Activated naive CD8-positive, alpha-beta T cell treated with anti-CD3 and anti-CD28 coated beads, Interleukin-2, amount 10 ng/mL, durations not matched to agents 7 days and 5 days (primary cell): ENCODE results near the gene CAMK4. TPM values are rescaled to one million over a fixed set of nuclear protein-coding genes. Genes with fewer than 3 reads are reported as not detected.

ENCODE experiments used
- ATAC-seq: fragments of 150-1000 bp; cut with Tn5 transposase; one replicate; pipeline ENCODE4 v1.10.0; 2021; ENCODE audit warnings: low read depth, moderate library complexity
- POLR2A ChIA-PET: fragments of 350-600 bp; sonication (Branson Sonifier 250); formaldehyde crosslinking; loops from one replicate; lab custom pipeline; 2021; ENCODE audit warnings: antibody characterized with exemption; lab: Charles Lee
- DNase-seq: peaks from one replicate; pipeline ENCODE4 v3.0.0; 2021
- H3K27ac Mint-ChIP-seq: one replicate; pipeline ENCODE4 v1.8.0; 2022; ENCODE audit warnings: mild to moderate bottlenecking, mixed read lengths
- H3K27me3 Mint-ChIP-seq: one replicate; pipeline ENCODE4 v1.8.0; 2022; ENCODE audit warnings: mild to moderate bottlenecking, moderate library complexity, mixed read lengths
- H3K36me3 Mint-ChIP-seq: one replicate; pipeline ENCODE4 v1.8.0; 2021; ENCODE audit warnings: mild to moderate bottlenecking, mixed read lengths
- H3K4me1 Mint-ChIP-seq: one replicate; pipeline ENCODE4 v1.8.0; 2021; ENCODE audit warnings: mixed read lengths
- H3K4me3 Mint-ChIP-seq: one replicate; pipeline ENCODE4 v1.8.0; 2022; ENCODE audit warnings: mild to moderate bottlenecking, moderate library complexity, mixed read lengths
- H3K9me3 Mint-ChIP-seq: one replicate; pipeline ENCODE4 v1.8.0; 2021; ENCODE audit warnings: mixed read lengths
- total RNA-seq, 2 experiments: library from RNA; stranded (reverse); gene quantifications; one replicate each; pipeline ENCODE4 v1.2.3, GENCODE V29; 2021

CAMK4 gene
- 100 to 1,000 TPM; 132 to 154 TPM for total RNA-seq

DNA sequence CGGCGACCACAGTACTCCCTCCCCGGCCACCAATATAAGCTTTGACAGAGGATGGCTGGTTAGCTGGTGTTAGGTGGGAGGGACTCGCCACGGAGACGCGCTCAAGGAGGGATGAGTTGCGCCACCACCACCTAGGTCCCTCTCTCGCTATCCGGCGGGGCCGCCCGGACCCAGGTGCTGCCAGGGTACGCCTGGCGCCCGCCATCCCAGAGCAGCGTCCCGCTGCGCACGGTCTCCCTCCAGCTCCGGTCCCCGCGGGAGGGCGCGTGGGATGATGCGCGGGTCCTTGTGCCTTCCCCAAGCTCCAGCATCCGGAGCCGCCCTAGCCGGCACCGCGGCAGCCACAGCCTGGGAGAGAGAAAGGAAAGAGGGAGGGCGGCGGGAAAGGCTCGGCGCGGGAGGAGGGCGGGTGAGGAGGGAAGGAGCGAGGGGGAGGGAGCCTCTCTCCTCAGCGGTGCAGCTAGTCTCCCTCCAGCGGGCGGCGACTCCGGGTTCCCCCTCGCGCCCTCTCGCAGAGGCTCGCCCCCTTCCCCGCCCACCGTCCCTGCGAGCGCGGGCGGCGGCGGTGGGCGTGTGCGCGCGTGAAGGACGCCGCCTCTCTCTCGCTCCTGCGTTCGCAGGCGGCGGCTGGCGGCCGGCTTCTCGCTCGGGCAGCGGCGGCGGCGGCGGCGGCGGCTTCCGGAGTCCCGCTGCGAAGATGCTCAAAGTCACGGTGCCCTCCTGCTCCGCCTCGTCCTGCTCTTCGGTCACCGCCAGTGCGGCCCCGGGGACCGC is at the start of gene CAMK4:
Gene CAMK4 (plus strand): TSS at position 598 of the 774 bp plus-strand sequence. CDS start 100 bp downstream, at position 698.
- Mint-ChIP-seq H3K27me3 (no peaks in the 10 kb centered on the region), H3K9me3 (no peaks in the 10 kb centered on the region), H3K27ac (peak within 1 kb of the TSS; percentile 93), H3K4me3 (peak within 1 kb of the TSS; percentile 88), H3K4me1 (peaks cover 29% of the 10 kb centered on the region), H3K36me3 (peaks cover 7% of the 10 kb centered on the region)
- POLR2A ChIA-PET: interaction anchor here (0.7 to 7.0 kb wide), 10 partner anchors 12 to 288 kb away, joined by 3 to 77 read pairs (median 4); partner anchors contain the start of gene STARD4
- peak; percentile 82 for ATAC-seq
- peak; percentile 86 for DNase-seq

DNA sequence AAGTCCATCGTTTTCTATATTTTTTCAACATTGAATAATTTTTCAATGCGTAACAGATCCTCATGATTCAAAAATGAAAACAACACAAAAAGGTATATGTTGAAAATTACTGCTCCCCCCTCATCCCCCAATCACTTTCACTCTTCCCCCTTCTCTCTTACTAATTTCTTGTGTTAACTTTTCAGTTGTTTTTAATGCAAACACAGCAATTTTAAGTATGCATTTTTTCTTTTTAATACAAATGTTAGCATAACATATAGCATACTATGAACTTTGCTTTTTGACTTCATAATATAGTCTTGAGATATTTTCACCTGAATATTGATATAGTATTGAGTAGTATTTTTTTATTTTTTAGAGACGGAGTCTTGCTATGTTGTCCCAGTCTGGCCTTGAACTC is 41.1 kb upstream of the CAMK4 start:
- Mint-ChIP-seq H3K9me3 (no peaks in the 10 kb centered on the region), H3K4me3 (no peak overlapping the region), H3K4me1 (no peaks in the 10 kb centered on the region), H3K27me3 (peaks cover 2% of the 10 kb centered on the region), H3K36me3 (peaks cover 3% of the 10 kb centered on the region), H3K27ac (no peak overlapping the region)
- DNase-seq (no peak), ATAC-seq (no peak)
- POLR2A ChIA-PET: no interaction called here

DNA sequence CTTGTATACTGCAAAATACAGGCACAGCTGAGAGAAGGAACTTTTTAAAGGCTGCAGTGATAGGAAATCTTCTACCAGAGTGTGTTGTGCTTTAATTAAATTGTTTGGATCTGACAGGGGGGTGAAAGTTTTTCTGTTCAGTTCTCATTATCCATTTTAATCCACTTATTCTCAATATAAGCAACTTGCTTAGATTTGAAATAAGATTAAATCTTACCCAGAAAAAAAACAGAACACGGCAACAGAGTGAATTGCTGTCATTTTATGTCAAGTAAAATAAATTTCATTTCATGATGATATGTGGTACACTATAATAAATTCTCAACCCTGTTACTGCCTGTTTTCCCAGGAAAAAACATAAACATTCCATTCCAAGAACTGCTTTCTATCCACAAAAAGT is 37.1 kb upstream of the CAMK4 start:
- no peak overlapping the region for H3K4me3 Mint-ChIP-seq
- POLR2A ChIA-PET: no interaction called here
- no peak for ATAC-seq
- no peak overlapping the region for H3K27ac Mint-ChIP-seq
- H3K27me3 Mint-ChIP-seq: no peaks in the 10 kb centered on the region
- DNase-seq: no peak
- H3K9me3 Mint-ChIP-seq: no peaks in the 10 kb centered on the region
- H3K4me1 Mint-ChIP-seq: no peaks in the 10 kb centered on the region
- H3K36me3 Mint-ChIP-seq: no peaks in the 10 kb centered on the region

DNA sequence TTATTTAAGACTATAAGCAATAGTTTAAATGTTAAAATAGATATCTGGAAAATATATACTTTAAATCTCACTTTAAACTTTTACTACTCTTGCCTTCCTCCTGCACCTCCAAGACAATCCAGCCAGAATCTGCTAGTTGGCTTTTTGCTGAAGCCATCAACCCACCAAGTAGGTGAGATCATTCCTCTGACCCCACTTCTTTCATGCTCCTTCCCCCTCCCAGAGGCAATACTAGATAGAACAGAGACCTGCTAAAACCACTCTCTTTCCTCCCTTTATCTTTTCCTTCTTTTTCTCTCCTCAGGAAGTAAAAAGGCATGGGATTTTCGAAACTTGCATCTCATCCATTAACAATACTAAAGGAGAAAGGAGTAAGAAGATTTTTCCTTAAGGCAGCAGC is 30.1 kb upstream of the CAMK4 start:
- H3K27ac Mint-ChIP-seq: no peak overlapping the region
- POLR2A ChIA-PET: interaction anchor here (0.6 kb wide), 1 partner anchor 16 kb away, joined by 3 read pairs; no protein-coding TSS in a partner anchor
- H3K9me3 Mint-ChIP-seq: peaks cover 2% of the 10 kb centered on the region
- H3K36me3 Mint-ChIP-seq: no peaks in the 10 kb centered on the region
- peaks cover under 1% of the 10 kb centered on the region for H3K4me1 Mint-ChIP-seq
- DNase-seq (no peak), ATAC-seq (no peak)
- H3K27me3 Mint-ChIP-seq: peaks cover 6% of the 10 kb centered on the region
- no peak overlapping the region for H3K4me3 Mint-ChIP-seq

DNA sequence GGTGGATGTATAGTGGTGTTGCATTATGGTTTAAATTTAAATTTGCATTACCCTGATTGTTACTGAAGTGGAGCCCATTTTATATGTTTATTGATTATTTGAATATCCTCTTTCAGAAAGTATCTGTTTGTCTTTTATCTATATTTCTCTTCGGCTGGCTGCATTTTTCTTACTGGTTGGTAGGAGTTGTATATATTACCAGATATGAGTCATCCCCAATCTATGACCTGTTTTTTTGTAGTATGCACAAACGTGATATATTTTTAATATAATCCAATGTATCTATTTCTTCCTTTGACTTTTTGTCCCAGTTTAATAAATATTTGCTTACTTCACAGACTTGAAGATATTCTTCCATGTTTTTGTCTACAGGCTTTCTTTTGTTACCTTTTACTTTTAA is 29.3 kb upstream of the CAMK4 start:
- peaks cover 2% of the 10 kb centered on the region for H3K9me3 Mint-ChIP-seq
- POLR2A ChIA-PET: no interaction called here
- DNase-seq (no peak), ATAC-seq (no peak)
- no peak overlapping the region for H3K27ac Mint-ChIP-seq
- no peak overlapping the region for H3K4me3 Mint-ChIP-seq
- peaks cover 6% of the 10 kb centered on the region for H3K27me3 Mint-ChIP-seq
- peaks cover 4% of the 10 kb centered on the region for H3K4me1 Mint-ChIP-seq
- H3K36me3 Mint-ChIP-seq: no peaks in the 10 kb centered on the region

DNA sequence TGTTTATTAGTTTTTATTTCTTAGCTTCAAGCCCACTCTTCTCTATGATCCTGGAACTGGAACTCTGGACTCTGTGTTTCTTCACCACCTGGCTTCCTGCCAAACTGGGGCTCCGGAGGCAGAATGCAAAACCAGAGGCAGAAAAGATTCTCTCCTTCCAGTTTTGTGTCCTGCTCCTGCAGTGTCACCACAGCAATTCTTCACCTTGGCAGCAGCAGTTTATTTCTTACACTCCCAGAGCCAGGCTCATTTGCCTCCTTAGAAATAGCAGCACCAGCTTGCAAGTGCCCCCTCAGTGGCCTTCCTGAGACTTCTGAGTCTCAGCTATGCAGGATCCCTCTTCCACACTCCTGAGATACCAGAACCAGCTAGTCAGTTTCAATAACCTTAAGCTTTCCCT is 26.7 kb upstream of the CAMK4 start:
- DNase-seq: no peak
- H3K27ac Mint-ChIP-seq: no peak overlapping the region
- H3K4me1 Mint-ChIP-seq: peaks cover 8% of the 10 kb centered on the region
- H3K27me3 Mint-ChIP-seq: peaks cover 6% of the 10 kb centered on the region
- no peak for ATAC-seq
- H3K36me3 Mint-ChIP-seq: no peaks in the 10 kb centered on the region
- POLR2A ChIA-PET: no interaction called here
- peaks cover under 1% of the 10 kb centered on the region for H3K9me3 Mint-ChIP-seq
- H3K4me3 Mint-ChIP-seq: no peak overlapping the region

DNA sequence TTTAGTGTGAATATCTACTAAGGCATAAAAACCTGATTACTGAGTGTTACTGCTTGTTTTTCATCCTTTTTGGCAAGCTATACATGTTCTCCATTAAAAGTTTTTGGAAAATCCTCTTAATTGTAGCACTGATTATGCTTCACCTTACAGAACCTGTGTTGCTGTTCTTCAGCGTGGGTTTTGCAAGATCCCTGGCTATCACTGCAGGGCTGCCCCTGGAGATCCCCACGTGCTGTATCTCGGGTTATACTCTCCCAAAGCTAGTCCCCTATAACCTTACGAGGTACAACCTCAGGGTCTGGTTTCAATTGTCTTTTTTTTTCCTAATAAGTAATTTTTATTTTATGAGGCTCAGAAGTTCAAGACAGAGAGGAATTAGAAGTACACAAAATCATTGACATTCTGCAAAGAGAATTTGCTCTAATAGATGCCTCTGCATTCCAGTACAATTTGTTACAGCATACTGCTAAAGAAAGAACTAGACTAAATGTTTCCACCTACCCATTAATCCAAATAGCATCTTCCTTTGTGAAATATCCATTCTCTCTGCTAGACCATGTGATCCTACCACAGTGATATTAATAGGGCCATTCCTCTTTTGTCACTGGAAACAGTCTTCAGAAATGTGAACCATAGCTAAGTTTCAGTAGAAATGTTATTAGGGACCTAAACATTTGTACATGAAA is 25.8 kb upstream of the CAMK4 start:
- Mint-ChIP-seq H3K36me3 (no peaks in the 10 kb centered on the region), H3K4me1 (peaks cover 8% of the 10 kb centered on the region), H3K9me3 (no peaks in the 10 kb centered on the region), H3K4me3 (no peak overlapping the region), H3K27me3 (peaks cover 6% of the 10 kb centered on the region), H3K27ac (no peak overlapping the region)
- DNase-seq (no peak), ATAC-seq (no peak)
- POLR2A ChIA-PET: no interaction called here

DNA sequence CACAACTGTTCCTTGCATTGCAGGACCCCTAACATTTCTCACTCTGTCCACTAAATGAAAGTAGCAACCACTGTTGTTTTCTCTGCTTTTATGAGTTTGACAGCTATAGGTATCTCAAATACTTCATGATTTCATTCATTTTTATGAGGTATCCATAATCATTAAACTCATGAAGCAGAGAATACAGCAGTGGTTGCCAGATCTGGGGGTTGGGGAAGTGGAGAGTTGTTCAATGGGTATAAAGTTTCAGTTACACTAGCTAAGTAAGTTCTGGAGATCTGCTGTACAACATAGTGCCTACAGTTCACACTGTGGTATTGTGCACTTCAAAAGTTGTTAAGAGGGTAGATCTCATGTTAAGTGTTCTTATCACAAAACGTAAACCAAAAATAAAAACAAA is 23.4 kb upstream of the CAMK4 start:
- Mint-ChIP-seq H3K27ac (no peak overlapping the region), H3K4me3 (no peak overlapping the region)

DNA sequence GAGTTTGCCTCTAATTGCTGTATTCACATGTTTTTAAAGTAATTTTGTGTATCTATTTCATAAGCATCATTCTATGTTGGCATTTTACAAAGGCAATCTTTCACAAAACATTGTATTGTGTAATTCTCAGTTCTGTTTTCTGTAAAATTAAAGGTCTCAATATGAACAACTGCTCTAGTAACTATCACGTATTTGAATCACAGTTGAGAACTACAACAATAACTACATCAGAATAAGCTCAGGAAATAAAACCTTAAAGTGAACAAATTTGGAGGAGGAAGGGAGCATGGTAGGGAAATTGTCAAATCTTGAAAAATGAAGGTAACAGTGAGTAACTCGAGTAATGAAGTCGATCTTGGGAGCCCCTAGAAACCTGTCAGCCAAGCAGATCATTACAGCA is 22.5 kb upstream of the CAMK4 start:
- Mint-ChIP-seq H3K27ac (no peak overlapping the region), H3K9me3 (no peaks in the 10 kb centered on the region)

More for the DNA sequence above, 23.4 kb upstream of the CAMK4 start:
- Mint-ChIP-seq H3K36me3 (peaks cover under 1% of the 10 kb centered on the region), H3K4me1 (peaks cover 10% of the 10 kb centered on the region), H3K27me3 (peaks cover 3% of the 10 kb centered on the region), H3K9me3 (no peaks in the 10 kb centered on the region)
- POLR2A ChIA-PET: interaction anchor here (0.7 kb wide), 1 partner anchor 23 kb away, joined by 3 read pairs; the partner anchor contains the start of gene CAMK4
- ATAC-seq: no peak
- DNase-seq: no peak

DNA sequence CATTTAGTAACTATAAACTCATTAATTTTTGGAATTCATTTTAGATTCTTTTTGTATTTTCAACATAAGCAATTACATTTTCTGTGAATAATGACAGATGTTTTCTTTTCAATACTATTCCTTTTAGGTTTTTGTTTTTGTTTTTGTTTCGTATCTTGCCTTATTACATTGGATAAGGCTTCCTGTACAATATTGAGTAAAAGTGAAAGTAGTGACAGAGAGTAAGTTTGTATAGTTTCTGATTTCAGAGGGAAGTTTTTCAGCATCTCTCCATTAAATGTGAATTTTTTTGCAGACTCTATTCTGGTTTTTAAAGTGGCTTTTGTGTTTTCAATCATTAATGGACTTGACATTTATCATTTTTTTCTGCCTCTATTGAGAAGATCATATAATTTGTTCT is 12.8 kb upstream of the CAMK4 start:
- Mint-ChIP-seq H3K27me3 (no peaks in the 10 kb centered on the region), H3K36me3 (peaks cover 13% of the 10 kb centered on the region), H3K9me3 (peaks cover 4% of the 10 kb centered on the region), H3K27ac (peak overlapping the region; percentile 57), H3K4me1 (peaks cover 6% of the 10 kb centered on the region), H3K4me3 (peak overlapping the region; percentile 60)
- peak; percentile 76 for ATAC-seq
- POLR2A ChIA-PET: interaction anchor here (0.6 to 1.3 kb wide), 3 partner anchors 13 to 1787 kb away, joined by 3 to 4 read pairs (median 3); partner anchors contain the start of gene CAMK4
- DNase-seq: no peak

More for the DNA sequence above, 22.5 kb upstream of the CAMK4 start:
- peaks cover 2% of the 10 kb centered on the region for H3K36me3 Mint-ChIP-seq
- DNase-seq (no peak), ATAC-seq (no peak)
- no peak overlapping the region for H3K4me3 Mint-ChIP-seq
- H3K4me1 Mint-ChIP-seq: peaks cover 10% of the 10 kb centered on the region
- no peaks in the 10 kb centered on the region for H3K27me3 Mint-ChIP-seq
- POLR2A ChIA-PET: no interaction called here

DNA sequence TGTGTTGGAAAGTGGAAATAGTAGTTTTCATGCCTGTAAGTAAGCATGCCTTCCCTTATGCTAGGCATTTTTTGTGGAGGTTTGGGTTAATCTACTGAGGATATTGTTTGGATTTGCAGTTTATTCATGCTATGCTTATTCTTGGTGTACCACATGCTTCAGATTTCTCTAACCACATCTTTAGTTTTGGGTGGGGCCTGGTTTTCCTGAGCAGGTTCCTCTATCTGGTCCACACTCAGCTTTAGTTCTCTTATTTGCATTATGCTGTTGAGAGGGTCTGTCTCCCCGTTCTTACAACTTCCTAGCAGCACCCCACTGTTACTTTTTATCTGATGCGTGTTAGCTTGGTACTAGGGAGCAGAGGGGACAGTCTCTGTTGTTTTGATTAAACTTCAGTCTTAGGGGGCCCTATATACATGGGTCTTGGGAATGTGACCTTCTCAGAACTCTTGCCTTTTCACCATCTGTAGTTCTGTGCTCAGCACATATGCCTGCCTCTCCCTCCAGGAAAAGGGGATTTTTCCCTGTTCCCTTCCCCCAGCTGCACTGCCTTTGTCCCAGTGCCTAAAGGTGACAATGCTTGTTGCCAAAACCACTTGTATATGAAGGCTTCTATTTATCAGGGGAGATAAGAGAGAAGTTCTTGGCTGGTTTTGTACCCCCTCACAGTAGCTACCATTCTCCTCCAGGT is 10.0 kb upstream of the CAMK4 start:
- Mint-ChIP-seq H3K9me3 (peaks cover 4% of the 10 kb centered on the region), H3K27ac (no peak overlapping the region), H3K4me3 (no peak overlapping the region), H3K27me3 (no peaks in the 10 kb centered on the region), H3K4me1 (peaks cover 6% of the 10 kb centered on the region), H3K36me3 (peaks cover 13% of the 10 kb centered on the region)
- DNase-seq: no peak
- POLR2A ChIA-PET: no interaction called here
- no peak for ATAC-seq

DNA sequence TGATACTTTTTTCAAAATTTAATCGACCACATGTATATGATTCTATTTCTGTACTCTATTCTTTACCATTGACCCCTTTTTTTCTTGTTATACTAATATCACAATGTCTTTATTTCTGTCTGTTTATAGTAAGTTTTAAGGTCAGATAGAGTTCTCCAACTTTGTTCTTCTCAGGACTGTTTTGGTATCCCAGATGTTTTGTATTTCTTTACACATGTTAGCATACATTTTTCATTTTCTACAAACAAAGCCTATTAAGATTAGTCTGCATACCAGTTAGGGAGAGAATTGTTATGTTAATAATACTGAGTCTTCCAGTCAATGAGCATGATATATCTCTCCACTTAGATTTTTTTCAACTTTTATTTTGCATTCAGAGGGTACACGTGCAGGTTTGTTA is 8.2 kb upstream of the CAMK4 start:
- Mint-ChIP-seq H3K9me3 (peaks cover 4% of the 10 kb centered on the region), H3K4me3 (no peak overlapping the region), H3K27me3 (no peaks in the 10 kb centered on the region), H3K36me3 (peaks cover 15% of the 10 kb centered on the region), H3K27ac (no peak overlapping the region), H3K4me1 (peaks cover 5% of the 10 kb centered on the region)
- ATAC-seq (no peak), DNase-seq (no peak)
- POLR2A ChIA-PET: no interaction called here

DNA sequence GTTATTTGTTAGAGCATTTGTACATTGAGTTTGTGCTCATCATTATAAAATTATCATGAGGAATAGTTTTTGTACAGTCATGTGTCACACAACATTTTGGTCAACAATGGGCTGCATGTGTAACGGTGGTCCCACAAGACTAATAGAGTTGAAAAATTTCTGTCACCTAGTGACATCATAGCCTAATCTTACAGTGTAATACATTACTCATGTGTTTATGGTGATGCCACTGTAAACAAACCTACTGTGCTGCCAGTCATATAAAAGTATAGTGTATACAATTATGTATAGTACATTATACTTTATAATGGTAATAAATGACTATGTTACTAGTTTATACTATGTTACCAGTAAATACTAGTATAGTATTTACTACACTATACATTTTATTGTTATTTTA is 3.0 kb upstream of the CAMK4 start:
- no peak for DNase-seq
- H3K9me3 Mint-ChIP-seq: no peaks in the 10 kb centered on the region
- H3K27ac Mint-ChIP-seq: no peak overlapping the region
- peaks cover 2% of the 10 kb centered on the region for H3K36me3 Mint-ChIP-seq
- H3K27me3 Mint-ChIP-seq: no peaks in the 10 kb centered on the region
- peaks cover 7% of the 10 kb centered on the region for H3K4me1 Mint-ChIP-seq
- POLR2A ChIA-PET: interaction anchor here (0.6 to 7.0 kb wide), 2 partner anchors 15 to 1549 kb away, joined by 4 to 77 read pairs; no protein-coding TSS in a partner anchor
- ATAC-seq: no peak
- H3K4me3 Mint-ChIP-seq: no peak overlapping the region
